GM12891 (cell line): ENCODE data around the gene GARIN1A.

Experiments used
- POLR2A ChIP-seq: IDR thresholded peaks from 2 replicates; pipeline ENCODE4 v1.6.1; 2011; ENCODE audit warnings: low read depth, low read length, control low read depth
- POLR2AphosphoS5 ChIP-seq: IDR thresholded peaks from 2 replicates; pipeline ENCODE4 v1.6.1; 2011; ENCODE audit warnings: low read depth, low read length, control low read depth
- SPI1 ChIP-seq: IDR thresholded peaks from 2 replicates; pipeline ENCODE4 v1.6.1; 2011; ENCODE audit warnings: low read depth, low read length, control low read depth
- TAF1 ChIP-seq: IDR thresholded peaks from 2 replicates; pipeline ENCODE4 v1.6.1; 2011; ENCODE audit warnings: low read depth, low read length, control low read depth

DNA sequence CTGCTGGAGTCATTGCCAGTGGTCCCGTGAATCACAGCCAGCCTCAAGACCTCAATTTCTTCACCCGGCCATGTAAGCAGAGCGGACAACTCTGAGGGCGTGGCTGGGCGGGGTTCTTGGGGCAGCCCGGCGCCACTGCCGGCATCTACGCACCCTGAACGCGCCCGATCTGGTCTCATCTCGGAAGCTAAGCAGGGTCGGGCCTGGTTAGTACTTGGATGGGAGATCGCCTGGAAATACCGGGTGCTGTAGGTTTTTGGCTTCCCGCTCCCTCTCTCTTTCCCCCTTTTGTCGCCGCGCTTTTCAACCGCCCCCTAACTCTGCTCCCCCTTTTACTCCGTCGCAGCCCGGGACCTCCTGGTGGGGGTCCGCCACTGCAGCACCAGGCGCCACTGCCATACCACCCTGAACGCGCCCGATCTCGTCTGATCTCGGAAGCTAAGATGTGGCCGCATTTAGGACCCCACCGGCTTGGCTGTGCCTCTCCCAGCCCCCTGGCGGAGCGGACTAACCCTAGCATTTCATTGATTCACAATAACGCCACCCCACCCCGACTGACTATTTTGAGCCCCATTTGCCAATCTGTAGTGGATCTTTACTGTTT lies 25.3 kb downstream of the GARIN1A start:
- no peak for TF ChIP-seq POLR2AphosphoS5
- TF ChIP-seq POLR2A, result no peak
- TF ChIP-seq SPI1, result no peak
- TF ChIP-seq TAF1, result no peak
